ENCODE measurements around the gene COX6B2.
"Not testable (repeated sequence)": the region's sequence is repeated elsewhere in the genome, so short reads cannot be mapped to it uniquely, and the experiment has no call there.

Gene COX6B2

DNA sequence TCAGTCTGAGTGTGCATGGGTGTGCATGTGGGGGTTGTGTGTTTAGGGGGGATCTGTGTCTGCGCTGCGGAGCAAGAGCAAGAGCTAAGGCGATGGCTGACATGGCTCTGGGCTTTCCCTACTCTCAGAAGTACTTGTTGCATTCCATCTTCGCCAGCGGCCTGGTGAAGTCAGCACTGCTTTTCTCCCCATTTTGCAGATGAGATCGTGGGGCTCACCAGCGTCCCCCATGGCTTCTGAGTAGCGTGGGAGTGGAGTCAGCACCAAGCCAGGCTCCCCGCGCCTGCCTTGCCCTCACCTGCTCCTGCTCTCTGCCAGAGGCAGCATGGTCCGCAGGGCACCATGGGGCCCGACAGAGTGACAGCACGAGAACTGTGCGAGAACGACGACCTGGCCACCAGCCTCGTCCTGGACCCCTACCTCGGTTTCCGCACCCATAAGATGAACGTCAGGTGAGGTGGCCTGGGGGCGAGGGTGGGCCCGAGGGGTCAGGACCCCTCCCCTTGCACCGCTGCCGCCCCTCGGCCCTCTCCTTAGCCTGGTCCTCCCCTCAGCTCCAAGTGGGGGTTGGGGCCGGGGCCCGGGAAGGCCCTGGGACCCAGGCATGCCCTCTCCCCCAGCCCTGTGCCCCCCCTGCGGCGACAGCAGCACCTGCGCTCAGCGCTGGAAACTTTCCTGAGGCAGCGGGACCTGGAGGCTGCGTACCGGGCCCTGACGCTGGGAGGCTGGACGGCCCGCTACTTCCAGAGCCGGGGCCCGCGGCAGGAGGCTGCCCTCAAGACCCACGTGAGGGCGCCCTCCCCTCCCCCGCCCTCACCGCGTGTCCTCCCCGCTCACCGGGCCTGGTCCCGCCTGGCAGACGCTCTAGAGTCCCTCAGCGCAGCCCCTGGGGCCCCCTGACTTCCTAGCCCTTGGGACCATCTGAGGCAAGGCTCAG lies 12.7 kb downstream of the COX6B2 start:
- DNase-seq = no peak

DNA sequence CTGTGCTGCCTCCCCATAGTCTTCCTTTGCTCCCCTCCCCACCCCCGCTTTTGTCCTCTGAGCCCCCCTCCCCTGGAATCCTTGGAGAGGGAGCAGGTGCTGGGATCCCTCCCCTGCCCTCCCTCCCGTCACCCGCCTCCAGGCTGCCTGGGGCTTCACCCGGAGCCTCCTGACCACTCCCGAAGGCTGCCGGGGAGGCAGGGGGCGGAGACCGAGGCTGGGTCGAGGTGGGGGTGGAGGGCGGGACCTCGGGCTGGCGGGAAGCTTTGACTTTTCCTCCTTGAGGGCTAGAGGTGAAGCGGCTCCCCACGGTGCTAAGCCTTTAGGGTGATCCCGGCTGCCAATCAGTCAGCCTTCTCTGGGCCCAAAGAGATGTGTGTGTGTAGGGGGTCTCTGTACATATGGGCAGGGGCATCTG lies 13.3 kb downstream of the COX6B2 start:
- DNase-seq = peak in 1 of 4 experiments; percentile 32

- no peak for DNase-seq
Observed at GRCh38 chr19:55340784-55341147, 13.8 kb downstream of the COX6B2 start.

DNA sequence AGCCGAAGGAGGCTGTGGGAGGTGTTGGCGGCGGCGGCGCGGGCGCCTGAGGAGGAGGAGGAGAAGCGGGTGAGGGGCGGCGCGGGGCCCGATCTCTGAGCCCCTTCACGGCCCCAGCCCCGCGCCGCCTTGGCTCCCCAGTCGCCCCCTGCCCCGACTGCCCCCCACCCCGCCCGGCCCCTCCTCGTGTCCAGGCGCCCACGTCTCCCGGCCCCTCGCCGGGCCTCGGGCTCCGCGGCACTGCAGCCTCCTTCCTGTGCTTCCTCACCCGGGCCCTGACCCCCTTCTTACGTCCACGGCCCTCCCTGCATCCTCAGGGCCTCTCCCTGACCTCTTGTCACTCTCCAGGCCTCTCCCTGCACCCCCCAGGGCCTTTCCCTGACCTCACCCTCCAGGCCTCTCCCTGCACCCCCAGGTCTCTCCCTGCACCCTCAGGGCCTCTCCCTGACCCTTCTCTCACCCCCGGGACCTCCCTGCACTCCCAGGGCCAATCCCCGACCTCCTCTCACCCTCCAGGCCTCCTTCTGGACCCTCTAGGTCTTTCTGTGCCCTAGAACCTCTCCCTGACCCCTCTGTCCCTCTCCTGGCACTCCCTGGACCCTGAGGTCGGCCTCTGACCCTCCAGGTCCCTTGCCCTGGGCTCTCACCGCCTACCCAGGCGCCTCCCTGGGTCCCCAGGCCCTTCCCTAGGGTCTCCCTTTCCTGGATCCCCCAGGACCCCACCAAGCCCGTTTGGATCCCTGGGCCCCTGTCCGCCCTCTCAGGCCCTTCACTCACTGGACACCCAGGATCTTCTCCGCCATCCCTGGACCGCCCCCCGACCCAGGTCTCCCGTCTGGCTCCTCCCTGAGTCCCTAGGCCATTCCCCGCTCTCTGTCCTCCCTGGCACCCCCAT lies 14.4 kb downstream of the COX6B2 start:
- DNase-seq = peak in 1 of 4 experiments; percentile 24

DNA sequence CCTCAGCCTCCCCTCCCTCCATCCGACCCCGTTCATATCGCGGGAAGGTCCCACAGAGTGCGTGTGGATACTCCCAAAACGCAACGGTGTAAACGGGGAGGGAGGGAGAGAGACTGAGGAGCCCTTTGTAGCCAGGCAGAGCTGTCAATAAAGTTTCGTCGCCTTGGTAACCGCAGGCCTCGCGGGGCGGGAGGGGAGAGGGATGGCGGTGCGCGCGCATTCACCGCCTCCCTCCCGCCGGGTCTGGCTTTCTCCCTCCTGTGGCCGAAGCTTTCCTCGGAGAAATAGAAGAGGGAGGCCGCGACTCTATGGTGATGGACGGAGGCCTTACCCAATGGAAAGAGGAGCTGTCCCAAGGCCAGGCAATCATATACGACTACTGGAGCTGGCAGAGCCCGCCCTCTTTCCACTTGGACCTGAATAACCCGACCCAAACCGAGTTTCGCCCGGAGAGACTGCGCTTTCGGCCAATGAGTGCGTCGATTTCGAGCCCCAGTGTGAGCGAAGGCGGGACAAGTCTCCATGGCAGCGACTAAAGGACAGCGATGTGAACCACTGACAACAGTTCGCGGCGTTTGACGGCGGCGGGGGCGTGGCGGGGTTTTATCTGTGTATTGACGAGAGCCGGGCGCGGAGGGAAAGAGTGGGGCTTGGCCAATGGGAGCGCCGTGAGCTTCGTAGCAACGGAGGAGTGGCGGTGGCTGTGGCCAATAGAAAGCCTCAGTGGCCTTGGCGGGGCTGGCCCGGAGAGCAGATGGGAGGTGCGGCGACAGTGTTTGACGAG lies 15.2 kb downstream of the COX6B2 start, which contains the start of gene KMT5C:
TSS of gene KMT5C (plus strand) at position 772 of the 784 bp plus-strand sequence. CDS start 2,061 bp downstream, outside the sequence.
- peak; percentile 100 for DNase-seq

DNA sequence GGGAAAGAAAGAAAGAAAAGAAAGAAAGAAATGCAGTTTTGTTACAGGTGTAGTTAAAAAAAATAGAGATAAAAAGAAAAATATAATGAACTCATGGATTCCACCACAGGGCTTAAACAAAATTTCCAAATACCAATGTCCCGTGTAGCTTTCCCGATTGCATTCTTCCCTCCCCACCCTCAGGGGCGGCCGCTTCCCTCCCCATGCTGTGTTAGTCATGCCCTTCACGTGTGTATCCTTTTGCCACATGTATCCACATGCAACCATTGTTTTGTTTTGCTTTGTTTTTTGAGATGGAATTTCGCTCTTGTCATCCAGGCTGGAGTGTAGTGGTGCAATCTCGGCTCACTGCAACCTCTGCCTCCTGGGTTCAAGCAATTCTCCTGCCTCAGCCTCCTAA lies 18.4 kb downstream of the COX6B2 start:
- DNase-seq = no peak

- no peak for DNase-seq
Observed at GRCh38 chr19:55333870-55334269, 20.6 kb downstream of the COX6B2 start.

DNA sequence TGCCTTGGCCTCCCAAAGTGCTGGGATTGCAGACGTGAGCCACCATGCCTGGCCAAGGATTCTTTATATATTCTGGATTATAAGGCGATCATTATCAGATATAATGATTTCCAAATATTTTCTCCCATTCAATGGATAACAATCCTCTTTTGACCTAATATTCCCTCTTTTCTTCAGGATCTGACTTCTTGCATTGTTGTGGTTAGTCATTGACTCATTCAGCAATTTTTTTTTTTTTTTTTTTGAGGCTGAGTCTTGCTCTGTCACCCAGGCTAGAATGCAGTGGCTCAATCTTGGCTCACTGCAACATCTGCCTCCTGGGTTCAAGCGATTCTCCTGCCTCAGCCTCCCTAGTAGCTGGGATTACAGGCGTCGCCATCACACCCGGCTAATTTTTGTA lies 24.7 kb downstream of the COX6B2 start:
- not testable (repeated sequence) for DNase-seq

- DNase-seq = not testable (repeated sequence)
Observed at GRCh38 chr19:55328774-55329318, 25.7 kb downstream of the COX6B2 start.

DNA sequence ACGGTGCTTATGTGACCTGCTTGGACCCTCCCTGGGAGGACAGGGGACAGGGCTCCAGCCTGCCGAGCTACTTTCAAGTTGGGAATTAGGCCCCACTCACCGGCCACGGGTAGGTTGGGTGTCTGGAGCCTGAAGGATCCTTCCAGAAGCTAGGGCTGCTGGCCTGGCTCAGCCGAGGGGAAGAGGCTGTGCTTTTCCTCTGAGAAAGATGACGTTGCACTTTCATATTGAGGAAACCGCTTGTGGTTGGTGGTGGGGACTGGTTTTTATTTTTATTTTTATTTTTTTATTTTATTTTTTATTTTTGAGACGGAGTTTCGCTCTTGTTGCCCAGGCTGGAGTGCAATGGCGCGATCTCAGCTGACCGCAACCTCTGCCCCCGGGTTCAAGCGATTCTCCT lies 29.3 kb downstream of the COX6B2 start, which contains the start of gene TMEM150B:
TSS of gene TMEM150B (minus strand) at position 170 of the 400 bp plus-strand sequence. CDS start 4,305 bp downstream, outside the sequence.
- DNase-seq = no peak

DNA sequence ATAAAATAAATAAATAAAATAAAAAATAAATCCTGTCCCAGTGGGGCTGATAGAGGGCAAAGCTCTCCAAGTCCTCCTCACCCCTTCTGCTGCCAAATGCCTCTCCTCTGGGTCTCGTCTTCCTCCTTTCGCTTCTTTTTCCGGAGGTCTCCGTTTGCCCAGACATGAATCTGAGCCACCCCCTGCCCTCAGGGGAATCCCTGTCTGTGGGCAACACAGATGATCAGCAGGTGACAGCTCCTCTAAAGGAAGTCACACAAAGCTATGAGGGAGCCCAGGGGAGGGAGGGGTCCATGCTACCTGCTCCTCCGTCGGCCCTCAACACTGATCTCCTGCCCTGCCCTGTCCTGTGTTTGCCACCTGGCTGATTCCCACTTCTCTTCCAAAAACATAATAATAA lies 29.9 kb downstream of the COX6B2 start:
- no peak for DNase-seq

DNA sequence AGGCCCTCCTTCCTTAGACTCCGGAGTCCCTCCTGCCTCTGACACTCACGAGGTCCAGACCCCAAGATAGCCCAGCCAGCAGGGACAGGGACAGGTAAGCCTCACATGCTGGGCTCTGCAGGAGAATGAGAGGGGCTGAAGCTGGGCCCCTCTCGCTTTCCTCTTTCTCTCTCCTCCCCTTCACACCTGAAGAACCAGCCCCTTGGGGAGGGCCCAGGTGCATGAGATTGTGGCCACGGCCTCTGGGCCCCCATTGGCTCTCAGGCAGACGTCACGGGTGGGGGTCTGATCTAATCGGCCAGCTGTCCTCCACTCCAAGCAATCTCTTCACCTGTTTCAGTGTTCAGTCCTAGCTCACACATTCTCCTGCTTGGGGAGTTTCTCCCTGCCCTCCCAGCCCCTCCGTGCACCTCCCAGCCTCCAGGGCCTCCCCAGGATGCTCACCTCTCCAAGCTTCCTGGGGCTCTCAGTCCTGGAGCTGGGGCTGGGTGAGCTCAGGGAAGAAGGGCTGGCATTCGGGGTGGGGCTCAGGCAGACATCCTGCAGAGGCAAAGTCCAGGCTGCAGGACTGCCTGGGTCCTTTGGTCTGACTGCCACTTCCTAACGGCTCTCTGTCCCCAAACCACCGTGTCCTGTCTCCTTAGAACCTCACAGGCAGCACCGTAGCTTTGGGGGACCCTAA lies 32.2 kb downstream of the COX6B2 start:
- no peak for DNase-seq

DNA sequence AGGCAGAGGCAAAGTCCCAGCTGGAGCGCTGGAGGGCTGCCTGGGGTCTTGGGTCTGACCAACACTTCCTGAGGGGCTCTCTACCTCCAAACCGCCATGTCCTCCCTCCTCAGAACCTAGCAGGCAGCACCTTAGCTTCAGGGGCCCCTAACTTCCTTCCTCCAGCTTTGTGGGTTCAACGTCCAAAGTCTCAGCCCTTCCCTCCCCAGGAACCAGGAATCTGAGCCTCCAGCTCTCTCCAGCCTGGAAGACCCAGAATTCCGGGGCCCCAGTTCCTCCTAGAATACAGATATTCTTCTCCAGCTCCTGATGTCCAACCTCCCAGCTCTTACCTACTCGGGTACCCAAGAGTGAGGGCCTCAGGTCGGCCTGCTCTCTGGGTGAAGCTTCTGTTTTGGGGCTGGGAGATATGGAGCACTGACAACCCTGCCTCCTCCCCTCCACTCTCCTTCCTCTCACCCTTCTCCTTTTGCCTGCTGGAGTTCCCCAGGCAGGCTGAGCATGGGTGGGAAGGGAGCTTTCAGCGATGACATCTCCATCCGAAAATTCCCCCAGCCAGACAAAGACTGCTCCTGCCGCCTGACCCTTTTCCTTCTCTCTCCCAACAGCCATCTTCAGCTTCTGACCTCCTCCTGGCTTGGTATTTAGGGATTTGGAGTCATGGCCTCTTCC lies 32.9 kb downstream of the COX6B2 start:
- no peak for DNase-seq

DNA sequence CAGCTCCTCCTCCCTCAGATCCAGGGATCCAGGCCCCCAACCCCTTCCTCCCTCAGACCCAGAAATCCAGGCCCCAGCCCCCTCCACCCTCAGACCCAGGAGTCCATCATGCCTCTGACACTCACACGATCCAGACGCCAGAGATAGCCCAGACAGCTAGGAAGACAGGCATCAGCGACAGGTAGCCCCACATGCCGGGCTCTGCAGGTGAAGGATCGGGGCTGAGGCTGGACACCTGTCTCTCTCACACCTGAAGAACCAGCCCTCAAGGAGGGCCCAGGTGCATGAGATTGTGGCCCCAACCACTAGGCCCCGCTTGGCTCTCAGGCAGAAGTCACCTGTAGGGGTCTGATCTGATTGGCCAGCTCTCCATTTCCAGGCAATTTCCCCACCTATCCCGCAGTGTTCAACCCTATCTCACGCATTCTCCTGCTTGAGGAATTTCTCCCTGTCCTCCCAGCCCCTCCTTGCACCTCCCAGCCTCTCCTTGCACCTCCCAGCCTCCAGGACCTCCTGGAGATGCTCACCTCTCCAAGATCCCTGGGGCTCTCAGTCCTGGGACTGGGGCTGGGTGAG lies 33.6 kb downstream of the COX6B2 start:
- no peak for DNase-seq

- no peak for DNase-seq
Observed at GRCh38 chr19:55319785-55320184, 34.7 kb downstream of the COX6B2 start.

DNA sequence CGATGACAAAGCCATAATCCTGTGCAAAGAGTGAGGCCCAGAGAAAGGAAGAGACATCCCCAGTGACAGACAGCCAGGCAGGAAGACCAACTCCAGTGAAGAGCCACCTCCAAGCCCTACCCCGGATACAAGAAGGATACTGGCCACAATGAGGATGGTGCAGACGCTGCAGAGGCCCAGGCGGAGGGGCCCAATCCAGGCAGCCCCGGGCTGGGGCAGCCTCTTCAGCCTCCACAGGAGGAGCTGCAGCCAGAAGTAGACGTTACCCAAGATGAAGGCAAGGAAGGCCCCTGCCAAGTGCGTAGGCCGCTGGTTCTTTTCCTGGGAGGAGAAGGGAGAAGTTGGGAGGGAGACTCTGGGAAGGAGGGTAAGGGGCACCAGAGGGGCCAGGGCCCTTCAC lies 37.9 kb downstream of the COX6B2 start:
- no peak for DNase-seq

GRCh38 chr19:55315956-55316525 lies 38.5 kb downstream of the COX6B2 start:
- no peak for DNase-seq

DNA sequence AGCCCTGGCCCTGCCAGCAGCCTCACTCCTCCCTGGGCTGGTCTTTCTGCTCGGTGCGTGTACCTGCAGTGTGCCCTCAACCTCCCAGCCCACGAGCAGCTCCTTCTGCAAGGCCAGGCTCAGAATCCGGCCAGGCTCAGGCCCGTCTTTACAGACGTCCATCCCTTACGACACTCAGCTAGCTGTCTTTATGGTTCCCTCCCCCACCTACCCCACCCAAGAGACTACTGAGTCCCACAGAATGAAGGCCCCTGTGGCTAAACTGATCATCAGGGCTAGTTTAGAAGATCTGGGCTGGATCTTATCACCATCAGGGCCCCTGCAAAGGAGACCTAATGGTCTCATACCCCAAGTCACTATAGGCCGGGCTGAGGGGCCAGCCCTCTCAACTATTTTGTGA lies 40.1 kb downstream of the COX6B2 start:
- no peak for DNase-seq

- no peak for DNase-seq
Observed at GRCh38 chr19:55312621-55313512, 41.7 kb downstream of the COX6B2 start.

Data from activated CD4-positive, CD25-positive, alpha-beta regulatory T cell (primary cell).